ENCODE measurements around the gene MED10.

DNA sequence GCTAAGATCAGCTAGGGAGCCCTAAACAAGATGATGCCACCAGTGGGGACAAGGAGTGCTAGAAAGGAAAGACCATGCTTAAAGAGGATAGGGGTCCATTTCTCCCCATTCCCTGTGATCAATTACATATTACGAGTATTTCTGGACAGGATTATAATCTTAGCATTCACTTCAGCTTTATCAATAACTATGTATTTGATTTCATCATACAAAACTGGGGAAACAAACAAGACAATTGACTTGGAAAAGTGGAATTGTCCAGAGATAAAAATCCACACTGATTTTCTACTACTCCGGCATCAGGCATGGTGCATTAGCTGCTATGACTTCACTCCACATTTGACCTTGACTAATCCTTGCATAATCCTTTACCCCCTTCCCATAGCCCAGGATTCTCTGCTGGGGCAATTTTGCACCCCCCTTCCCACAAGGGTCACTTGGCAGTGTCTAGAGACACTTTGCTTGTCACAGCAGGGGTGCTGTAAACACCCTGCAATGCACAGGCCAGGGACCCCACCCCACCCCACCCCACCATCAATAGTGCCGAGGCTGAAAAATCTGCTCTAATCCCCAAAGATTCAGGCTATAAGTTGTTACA lies 40.4 kb upstream of the MED10 start:
- TF ChIP-seq CTCF (IDR thresholded peaks at IDR 0.05): no peak
- TF ChIP-seq POLR2A (IDR thresholded peaks at IDR 0.05): no peak

Data from thyroid gland (tissue), 4 donors.